GM21447 (cell line): ENCODE data around the gene COL12A1.
A peak's percentile ranks its signal among the peaks of the same experiment; 100 is the strongest.

Experiments used
- ATAC-seq: cut with Tn5 transposase; IDR thresholded peaks from one replicate; pipeline ENCODE4 v1.9.1; 2021; ENCODE audit not compliant: unreplicated experiment

Gene COL12A1

GRCh38 chr6:75205776-75206575 is at the start of gene COL12A1:
COL12A1 (minus strand) TSS chr6:75206053; CDS start chr6:75202792, 3,261 bp downstream.
- no peak for ATAC-seq

- no peak for ATAC-seq
Measured at GRCh38 chr6:75250552-75250951, 44.7 kb upstream of the COL12A1 start.

GRCh38 chr6:75249837-75250236 is 44.0 kb upstream of the COL12A1 start:
- no peak for ATAC-seq

- no peak for ATAC-seq
Measured at GRCh38 chr6:75246386-75246785, 40.5 kb upstream of the COL12A1 start.

GRCh38 chr6:75244063-75244584 is 38.3 kb upstream of the COL12A1 start:
- no peak for ATAC-seq

- peak; percentile 97 for ATAC-seq
Measured at GRCh38 chr6:75243333-75244062, 37.6 kb upstream of the COL12A1 start, which contains the start of gene COX7A2. COX7A2 (minus strand) TSS chr6:75243801; CDS start chr6:75243734, 67 bp downstream.

- ATAC-seq = no peak
Measured at GRCh38 chr6:75236630-75237029, 30.8 kb upstream of the COL12A1 start.

- ATAC-seq = no peak
Measured at GRCh38 chr6:75235271-75235670, 29.4 kb upstream of the COL12A1 start.

GRCh38 chr6:75234126-75234865 is 28.4 kb upstream of the COL12A1 start:
- ATAC-seq = no peak

GRCh38 chr6:75233092-75233615 is 27.3 kb upstream of the COL12A1 start:
- ATAC-seq = no peak

- no peak for ATAC-seq
Measured at GRCh38 chr6:75230484-75231325, 24.9 kb upstream of the COL12A1 start.

- ATAC-seq = no peak
Measured at GRCh38 chr6:75224303-75224926, 18.6 kb upstream of the COL12A1 start.

GRCh38 chr6:75223428-75223827 is 17.6 kb upstream of the COL12A1 start:
- ATAC-seq = no peak

- ATAC-seq = no peak
Measured at GRCh38 chr6:75222261-75222660, 16.4 kb upstream of the COL12A1 start.

- no peak for ATAC-seq
Measured at GRCh38 chr6:75221116-75221515, 15.3 kb upstream of the COL12A1 start.

GRCh38 chr6:75220357-75220756 is 14.5 kb upstream of the COL12A1 start:
- no peak for ATAC-seq

- no peak for ATAC-seq
Measured at GRCh38 chr6:75219263-75219662, 13.4 kb upstream of the COL12A1 start.

GRCh38 chr6:75217193-75217592 is 11.3 kb upstream of the COL12A1 start:
- ATAC-seq = no peak

- no peak for ATAC-seq
Measured at GRCh38 chr6:75215291-75215690, 9.4 kb upstream of the COL12A1 start.

GRCh38 chr6:75213732-75214131 is 7.9 kb upstream of the COL12A1 start:
- no peak for ATAC-seq
